Neuronal stem cell (in vitro differentiated cells): Measurements from ENCODE around the gene CPXM2.

ENCODE experiments used
- DNase-seq: peaks from one replicate; pipeline ENCODE4 v3.0.0-alpha.2; 2013; ENCODE audit warnings: low spot score
- H2AFZ ChIP-seq: one replicate; pipeline ENCODE4 v1.6.1; 2013; ENCODE audit warnings: mild to moderate bottlenecking, low read length, inconsistent platforms
- H2AK5ac ChIP-seq: 2 replicates; pipeline ENCODE4 v1.6.1; 2013; ENCODE audit warnings: low read depth, mild to moderate bottlenecking, inconsistent platforms, low read length, moderate library complexity, mixed read lengths
- H2BK120ac ChIP-seq: 2 replicates; pipeline ENCODE4 v1.6.1; 2013; ENCODE audit warnings: low read depth, mild to moderate bottlenecking, inconsistent platforms, low read length, moderate library complexity, mixed read lengths
- H2BK12ac ChIP-seq: one replicate; pipeline ENCODE4 v1.6.1; 2013; ENCODE audit warnings: low read length, inconsistent platforms
- H2BK15ac ChIP-seq: 2 replicates; pipeline ENCODE4 v1.6.1; 2013; ENCODE audit warnings: mild to moderate bottlenecking, low read length, inconsistent platforms, mixed read lengths
- H2BK5ac ChIP-seq: one replicate; pipeline ENCODE4 v1.6.1; 2013; ENCODE audit warnings: inconsistent platforms, mild to moderate bottlenecking, low read length, moderate library complexity
- H3K14ac ChIP-seq: one replicate; pipeline ENCODE4 v1.6.1; 2013; ENCODE audit warnings: low read length, inconsistent platforms
- H3K18ac ChIP-seq: 2 replicates; pipeline ENCODE4 v1.6.1; 2013; ENCODE audit warnings: low read length, inconsistent platforms
- H3K23ac ChIP-seq: 2 replicates; pipeline ENCODE4 v1.6.1; 2013; ENCODE audit warnings: low read depth, mild to moderate bottlenecking, mixed read lengths, low read length, inconsistent platforms; ENCODE audit not compliant: poor library complexity
- H3K27ac ChIP-seq: replicated peaks from 3 replicates; pipeline ENCODE4 v1.5.1; 2013; ENCODE audit warnings: low read length, inconsistent platforms
- H3K27me3 ChIP-seq, 3 experiments: 2 replicates each; pipeline ENCODE4 v1.6.1; 2013; ENCODE audit warnings: low read length in 3 of 3, mild to moderate bottlenecking in 2 of 3, inconsistent platforms in 1 of 3, low read depth in 1 of 3, mixed read lengths in 1 of 3, moderate library complexity in 1 of 3; ENCODE audit not compliant: control insufficient read depth in 3 of 3, insufficient read depth in 3 of 3
- H3K36me3 ChIP-seq, 2 donors: replicated peaks in 1 of 2; 2 replicates each; pipeline ENCODE4 v1.6.1; 2013; ENCODE audit warnings: low read length in 2 of 2; ENCODE audit not compliant: control insufficient read depth in 2 of 2, insufficient read depth in 2 of 2
- H3K4ac ChIP-seq: 2 replicates; pipeline ENCODE4 v1.6.1; 2013; ENCODE audit warnings: inconsistent platforms, mild to moderate bottlenecking, low read length, moderate library complexity
- H3K4me1 ChIP-seq, 2 donors: 1 replicate in 1 of 2; 2 replicates in 1 of 2; pipeline ENCODE4 v1.6.1; 2013; ENCODE audit warnings: low read length in 2 of 2, low read depth in 1 of 2; ENCODE audit not compliant: control insufficient read depth in 2 of 2, insufficient read depth in 1 of 2
- H3K4me2 ChIP-seq: one replicate; pipeline ENCODE4 v1.6.1; 2013; ENCODE audit warnings: mild to moderate bottlenecking, low read length, inconsistent platforms; ENCODE audit not compliant: insufficient read depth, poor library complexity, severe bottlenecking
- H3K4me3 ChIP-seq, 2 donors: 2 replicates each; pipeline ENCODE4 v1.5.1; 2013; ENCODE audit warnings: low read length in 2 of 2, mild to moderate bottlenecking in 2 of 2, inconsistent platforms in 1 of 2, moderate library complexity in 1 of 2
- H3K79me1 ChIP-seq: one replicate; pipeline ENCODE4 v1.6.1; 2013; ENCODE audit warnings: low read depth, mild to moderate bottlenecking, inconsistent platforms, low read length, moderate library complexity
- H3K9ac ChIP-seq: one replicate; pipeline ENCODE4 v1.6.1; 2013; ENCODE audit warnings: mild to moderate bottlenecking, low read depth, low read length, inconsistent platforms; ENCODE audit not compliant: poor library complexity
- H3K9me3 ChIP-seq, 2 donors: replicated peaks in 1 of 2; 2 replicates each; pipeline versions ENCODE3 to v1.6.1; 2013; ENCODE audit warnings: low read length in 2 of 2, mild to moderate bottlenecking in 2 of 2, inconsistent platforms in 1 of 2, low read depth in 1 of 2, mixed read lengths in 1 of 2, moderate library complexity in 1 of 2; ENCODE audit not compliant: control insufficient read depth in 2 of 2, insufficient read depth in 1 of 2
- H4K8ac ChIP-seq: one replicate; pipeline ENCODE4 v1.6.1; 2013; ENCODE audit warnings: low read depth, mild to moderate bottlenecking, inconsistent platforms, low read length, moderate library complexity
- H4K91ac ChIP-seq: one replicate; pipeline ENCODE4 v1.6.1; 2013; ENCODE audit warnings: low read length, low read depth, mild to moderate bottlenecking, inconsistent platforms; ENCODE audit not compliant: poor library complexity
- WGBS, 2 donors: extraction: QIAGEN DNeasy Blood & Tissue Kit; methylation state at CpG; one replicate each; pipeline ENCODE4 v1.1.7; 2013; ENCODE audit warnings: missing lambda C conversion rate in 2 of 2, mixed read lengths in 1 of 2; ENCODE audit not compliant: insufficient read length in 2 of 2, insufficient replicate concordance in 1 of 2; ENCODE audit errors: extremely low coverage in 2 of 2; 5-methylcytosine and 5-hydroxymethylcytosine counted together

CPXM2 gene

DNA sequence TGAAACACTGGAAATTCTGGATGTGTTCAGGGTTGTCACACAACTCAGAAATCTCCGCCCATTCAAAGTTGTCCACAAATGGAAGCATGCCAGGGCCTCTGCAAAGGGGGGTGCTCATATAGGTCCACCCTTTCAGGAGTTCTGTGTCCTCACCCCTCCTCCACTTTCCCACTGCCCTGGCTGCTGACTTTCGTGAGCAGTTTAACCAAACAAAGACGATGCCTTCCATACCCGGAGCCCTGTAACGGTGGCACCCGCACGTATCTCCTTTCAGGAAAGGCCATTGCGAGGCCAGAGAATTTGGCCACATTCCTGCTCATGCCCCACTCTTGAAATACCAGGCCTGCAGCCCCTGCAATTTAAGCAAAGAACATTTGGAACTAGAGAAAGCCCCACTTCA is 1.4 kb downstream of the CPXM2 start:
- H2BK5ac ChIP-seq: no peak overlapping the region
- H2AK5ac ChIP-seq: no peak overlapping the region
- no peaks in the 10 kb centered on the region for H3K79me1 ChIP-seq
- H3K4me3 ChIP-seq: no peak overlapping the region
- peaks cover 4 to 72% (median 31%) of the 10 kb centered on the region in 3 experiments for H3K27me3 ChIP-seq
- no peak overlapping the region for H3K4ac ChIP-seq
- H3K27ac ChIP-seq: no peak overlapping the region
- WGBS, 2 donors: no CpG with 5 or more reads among the region's 8 CpGs
- no peaks in the 10 kb centered on the region for H3K36me3 ChIP-seq
- H3K23ac ChIP-seq: no peak overlapping the region
- no peak overlapping the region for H2AFZ ChIP-seq
- H2BK120ac ChIP-seq: no peak overlapping the region
- peak overlapping the region; percentile 60 for H3K14ac ChIP-seq
- no peak overlapping the region for H4K91ac ChIP-seq
- no peaks in the 10 kb centered on the region for H3K9me3 ChIP-seq
- no peak overlapping the region for H4K8ac ChIP-seq
- H2BK15ac ChIP-seq: no peak overlapping the region
- H3K4me1 ChIP-seq: peaks cover 0 to 3% of the 10 kb centered on the region in 2 donors
- DNase-seq: no peak
- H2BK12ac ChIP-seq: no peak overlapping the region
- H3K18ac ChIP-seq: no peak overlapping the region
- no peak overlapping the region for H3K4me2 ChIP-seq
- H3K9ac ChIP-seq: no peak overlapping the region

DNA sequence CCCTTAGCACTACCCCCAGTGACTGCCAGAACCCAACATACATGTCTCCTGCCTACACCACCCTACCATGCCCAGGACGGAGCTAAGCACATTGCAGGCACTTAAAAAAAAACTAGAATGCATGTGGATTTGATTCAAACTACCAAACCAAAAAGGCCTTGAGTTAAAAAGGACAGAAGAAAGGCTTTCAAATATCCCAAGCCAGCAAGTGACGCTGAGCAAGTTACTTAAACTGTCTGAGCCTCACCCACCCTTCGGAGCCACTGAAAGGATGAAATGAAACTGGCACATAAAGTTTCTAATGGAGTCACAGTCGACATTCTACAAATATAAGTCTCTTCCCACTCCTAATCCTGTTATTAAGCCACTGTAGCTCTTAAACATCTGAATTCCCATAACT is 1.8 kb downstream of the CPXM2 start:
- no peak overlapping the region for H2AK5ac ChIP-seq
- H3K4me2 ChIP-seq: no peak overlapping the region
- H3K18ac ChIP-seq: no peak overlapping the region
- H3K36me3 ChIP-seq: no peaks in the 10 kb centered on the region
- H3K23ac ChIP-seq: no peak overlapping the region
- peaks cover 0 to 3% of the 10 kb centered on the region in 2 donors for H3K4me1 ChIP-seq
- no peak overlapping the region for H3K27ac ChIP-seq
- DNase-seq: no peak
- H3K4ac ChIP-seq: no peak overlapping the region
- no peaks in the 10 kb centered on the region for H3K79me1 ChIP-seq
- no peak overlapping the region for H3K14ac ChIP-seq
- peaks cover 4 to 72% (median 31%) of the 10 kb centered on the region in 3 experiments for H3K27me3 ChIP-seq
- no peak overlapping the region for H2BK5ac ChIP-seq
- no peak overlapping the region for H4K8ac ChIP-seq
- H2AFZ ChIP-seq: no peak overlapping the region
- H2BK15ac ChIP-seq: no peak overlapping the region
- H2BK12ac ChIP-seq: no peak overlapping the region
- no peak overlapping the region for H3K4me3 ChIP-seq
- no CpG with 5 or more reads among the region's 4 CpGs for WGBS, 2 donors
- H3K9me3 ChIP-seq: no peaks in the 10 kb centered on the region
- no peak overlapping the region for H2BK120ac ChIP-seq
- H4K91ac ChIP-seq: no peak overlapping the region
- no peak overlapping the region for H3K9ac ChIP-seq

- H3K27ac ChIP-seq: no peak overlapping the region
Observed at GRCh38 chr10:123888751-123889150, 2.9 kb downstream of the CPXM2 start.

DNA sequence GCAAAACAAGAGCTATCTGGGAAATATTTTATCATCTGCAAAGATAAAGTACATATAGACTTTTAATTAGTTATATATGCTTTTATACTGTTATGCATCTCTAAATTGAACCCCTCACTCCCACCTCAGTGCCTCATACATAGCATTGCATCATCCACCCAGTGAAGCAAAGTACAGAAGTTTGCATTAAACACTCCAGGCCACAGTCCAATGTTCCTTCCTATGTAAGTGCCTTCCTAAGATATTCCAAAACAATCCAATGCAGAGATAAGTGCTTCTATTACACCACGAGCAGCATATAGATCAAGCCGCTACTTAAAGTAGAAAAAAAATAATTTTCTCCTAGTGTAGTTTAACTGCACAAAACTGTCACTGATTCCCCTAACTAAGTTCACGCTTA is 3.4 kb downstream of the CPXM2 start:
- no peak overlapping the region for H3K9ac ChIP-seq
- no CpG with 5 or more reads among the region's 3 CpGs for WGBS, 2 donors
- H2AFZ ChIP-seq: no peak overlapping the region
- no peak overlapping the region for H3K4me3 ChIP-seq
- H3K14ac ChIP-seq: no peak overlapping the region
- H3K4ac ChIP-seq: no peak overlapping the region
- no peak overlapping the region for H2BK12ac ChIP-seq
- H3K23ac ChIP-seq: no peak overlapping the region
- H2BK5ac ChIP-seq: no peak overlapping the region
- H3K79me1 ChIP-seq: no peaks in the 10 kb centered on the region
- H3K9me3 ChIP-seq: no peaks in the 10 kb centered on the region
- H3K36me3 ChIP-seq: no peaks in the 10 kb centered on the region
- no peak for DNase-seq
- H3K27me3 ChIP-seq: peaks cover 4 to 57% (median 31%) of the 10 kb centered on the region in 3 experiments
- no peak overlapping the region for H2BK15ac ChIP-seq
- H4K91ac ChIP-seq: no peak overlapping the region
- H3K18ac ChIP-seq: no peak overlapping the region
- H4K8ac ChIP-seq: no peak overlapping the region
- H2AK5ac ChIP-seq: no peak overlapping the region
- no peak overlapping the region for H2BK120ac ChIP-seq
- no peak overlapping the region for H3K27ac ChIP-seq
- peaks cover 0 to 3% of the 10 kb centered on the region in 2 donors for H3K4me1 ChIP-seq
- H3K4me2 ChIP-seq: no peak overlapping the region

More at GRCh38 chr10:123888751-123889150, 2.9 kb downstream of the CPXM2 start:
- Histone ChIP-seq H3K27me3 (peaks cover 4 to 61% (median 31%) of the 10 kb centered on the region in 3 experiments), H3K14ac (no peak overlapping the region), H2AFZ (no peak overlapping the region), H3K79me1 (no peaks in the 10 kb centered on the region), H2AK5ac (no peak overlapping the region), H3K36me3 (no peaks in the 10 kb centered on the region), H3K23ac (no peak overlapping the region), H3K9me3 (no peaks in the 10 kb centered on the region), H2BK120ac (no peak overlapping the region), H4K8ac (no peak overlapping the region), H3K4me1 (peaks cover 0 to 3% of the 10 kb centered on the region in 2 donors), H3K4me2 (no peak overlapping the region), H3K4ac (no peak overlapping the region), H2BK12ac (no peak overlapping the region), H2BK5ac (no peak overlapping the region), H2BK15ac (no peak overlapping the region), H3K9ac (no peak overlapping the region), H3K18ac (peak overlapping the region; percentile 53), H4K91ac (no peak overlapping the region), H3K4me3 (no peak overlapping the region)
- no CpG with 5 or more reads among the region's 5 CpGs for WGBS, 2 donors
- no peak for DNase-seq
